ENCODE data around the gene MAP2K3. TPM values are rescaled to one million over a fixed set of nuclear protein-coding genes. Genes with fewer than 3 reads are reported as not detected.
"Not testable (repeated sequence)": the region's sequence is repeated elsewhere in the genome, so short reads cannot be mapped to it uniquely, and the experiment has no call there.

The MAP2K3 gene
- total RNA-seq, 6 donors from 2014 or later: 45.1 to 134 (median 79.5) TPM

GRCh38 chr17:21344801-21345200, 60.3 kb downstream of the MAP2K3 start:
- H3K4me3 ChIP-seq; H3K9me3 ChIP-seq; DNase-seq; H3K27me3 ChIP-seq; H3K36me3 ChIP-seq; H3K4me1 ChIP-seq; H3K27ac ChIP-seq; ATAC-seq (ENCODE audit: low FRiP score in 2 of 2): not testable (repeated sequence)
- WGBS, 2 donors: 52 to 74% methylated on average over 3 to 4 of the region's 4 CpGs

GRCh38 chr17:21345236-21345635, 60.7 kb downstream of the MAP2K3 start:
- Histone ChIP-seq H3K36me3 (no peaks in the 10 kb centered on the region), H3K27ac (no peak overlapping the region), H3K27me3 (no peaks in the 10 kb centered on the region), H3K9me3 (no peaks in the 10 kb centered on the region), H3K4me1 (peaks cover 0 to 5% (median 0%) of the 10 kb centered on the region in 4 donors), H3K4me3 (no peak overlapping the region)
- TF ChIP-seq CTCF (IDR thresholded peaks at IDR 0.05) (no peak), EP300 (IDR thresholded peaks at IDR 0.05) (no peak), POLR2A (IDR thresholded peaks at IDR 0.05) (no peak), POLR2AphosphoS5 (IDR thresholded peaks at IDR 0.05) (no peak)
- 76 to 90% methylated on average over 6 to 9 of the region's 10 CpGs for WGBS, 2 donors
- peak in 1 of 2 donors; percentile 18 for DNase-seq
- ATAC-seq (ENCODE audit: low FRiP score in 2 of 2): no peak

- not testable (repeated sequence) for H3K4me1 ChIP-seq; H3K27ac ChIP-seq; H3K36me3 ChIP-seq; DNase-seq; H3K27me3 ChIP-seq; H3K4me3 ChIP-seq; H3K9me3 ChIP-seq; ATAC-seq (ENCODE audit: low FRiP score in 2 of 2)
- WGBS, 2 donors: no CpG with 5 or more reads among the region's 2 CpGs
These were observed 61.6 kb downstream of the MAP2K3 start for GRCh38 chr17:21346107-21346506.

- ATAC-seq (ENCODE audit: low FRiP score in 2 of 2): peak in 1 of 2 donors; percentile 2
- H3K27ac ChIP-seq, H3K27me3 ChIP-seq, H3K4me1 ChIP-seq, H3K9me3 ChIP-seq, H3K36me3 ChIP-seq, H3K4me3 ChIP-seq: not testable (repeated sequence)
- 54 to 74% methylated on average over 2 to 4 of the region's 10 CpGs for WGBS, 2 donors
- DNase-seq: peak in 1 of 2 donors; percentile 53
These were observed 62.2 kb downstream of the MAP2K3 start for GRCh38 chr17:21346651-21347250.

GRCh38 chr17:21347660-21348059, 63.1 kb downstream of the MAP2K3 start:
- H3K9me3 ChIP-seq; H3K27ac ChIP-seq; H3K4me3 ChIP-seq; H3K36me3 ChIP-seq; H3K4me1 ChIP-seq; H3K27me3 ChIP-seq; DNase-seq; ATAC-seq (ENCODE audit: low FRiP score in 2 of 2): not testable (repeated sequence)
- WGBS, 2 donors: 94 to 95% methylated on average over 6 of the region's 6 CpGs

- DNase-seq, H3K27ac ChIP-seq, H3K27me3 ChIP-seq, H3K36me3 ChIP-seq, H3K4me1 ChIP-seq, H3K9me3 ChIP-seq, H3K4me3 ChIP-seq: not testable (repeated sequence)
- WGBS, 2 donors: 57 to 79% methylated on average over 7 to 10 of the region's 14 CpGs
- peak; percentile 1 to 3 for ATAC-seq (ENCODE audit: low FRiP score in 2 of 2)
These were observed 63.8 kb downstream of the MAP2K3 start for GRCh38 chr17:21348081-21348925.

- H3K4me1 ChIP-seq; ATAC-seq (ENCODE audit: low FRiP score in 2 of 2); H3K4me3 ChIP-seq; H3K27ac ChIP-seq; H3K36me3 ChIP-seq; H3K9me3 ChIP-seq; DNase-seq; H3K27me3 ChIP-seq: not testable (repeated sequence)
- WGBS, 2 donors: 75 to 83% methylated on average over 4 to 6 of the region's 7 CpGs
These were observed 64.4 kb downstream of the MAP2K3 start for GRCh38 chr17:21348926-21349261.

- H3K27ac ChIP-seq; ATAC-seq (ENCODE audit: low FRiP score in 2 of 2); H3K4me3 ChIP-seq; H3K36me3 ChIP-seq; H3K9me3 ChIP-seq; H3K4me1 ChIP-seq; H3K27me3 ChIP-seq: not testable (repeated sequence)
- 80 to 90% methylated on average over 3 to 4 of the region's 6 CpGs for WGBS, 2 donors
- peak in 1 of 2 donors; percentile 16 for DNase-seq
These were observed 65.0 kb downstream of the MAP2K3 start for GRCh38 chr17:21349358-21350050.

- not testable (repeated sequence) for DNase-seq; H3K27me3 ChIP-seq; H3K4me1 ChIP-seq; H3K9me3 ChIP-seq; H3K27ac ChIP-seq; H3K4me3 ChIP-seq; ATAC-seq (ENCODE audit: low FRiP score in 2 of 2); H3K36me3 ChIP-seq
- WGBS, 2 donors: 75 to 89% methylated on average over 5 to 18 of the region's 19 CpGs
These were observed 66.0 kb downstream of the MAP2K3 start for GRCh38 chr17:21350495-21350894.
